ENCODE measurements around the gene GGT7.

The GGT7 gene

GRCh38 chr20:34891166-34892062 lies 18.8 kb upstream of the GGT7 start:
- no peak overlapping the region for H3K4me3 ChIP-seq (ENCODE audit: low read length)
- no peak for TF ChIP-seq CTCF (conservative IDR thresholded peaks at IDR 0.05; ENCODE audit: low read depth, low read length)
- DNase-seq (ENCODE audit: low read depth), result no peak

GRCh38 chr20:34888468-34888867 lies 15.8 kb upstream of the GGT7 start:
- TF ChIP-seq CTCF (conservative IDR thresholded peaks at IDR 0.05; ENCODE audit: low read depth, low read length), result no peak
- no peak overlapping the region for H3K4me3 ChIP-seq (ENCODE audit: low read length)
- DNase-seq (ENCODE audit: low read depth), result no peak

- no peak for DNase-seq (ENCODE audit: low read depth)
- TF ChIP-seq CTCF (conservative IDR thresholded peaks at IDR 0.05; ENCODE audit: low read depth, low read length), result no peak
Observed at GRCh38 chr20:34887023-34887422, 14.4 kb upstream of the GGT7 start.

GRCh38 chr20:34886122-34886521 lies 13.5 kb upstream of the GGT7 start:
- TF ChIP-seq CTCF (conservative IDR thresholded peaks at IDR 0.05; ENCODE audit: low read depth, low read length), result no peak
- DNase-seq (ENCODE audit: low read depth), result no peak
- no peak overlapping the region for H3K4me3 ChIP-seq (ENCODE audit: low read length)

More at GRCh38 chr20:34887023-34887422, 14.4 kb upstream of the GGT7 start:
- no peak overlapping the region for H3K4me3 ChIP-seq (ENCODE audit: low read length)

- no peak overlapping the region for H3K4me3 ChIP-seq (ENCODE audit: low read length)
- no peak for DNase-seq (ENCODE audit: low read depth)
- TF ChIP-seq CTCF (conservative IDR thresholded peaks at IDR 0.05; ENCODE audit: low read depth, low read length), result no peak
Observed at GRCh38 chr20:34884260-34884659, 11.6 kb upstream of the GGT7 start.

- no peak for DNase-seq (ENCODE audit: low read depth)
- TF ChIP-seq CTCF (conservative IDR thresholded peaks at IDR 0.05; ENCODE audit: low read depth, low read length), result no peak
- no peak overlapping the region for H3K4me3 ChIP-seq (ENCODE audit: low read length)
Observed at GRCh38 chr20:34883809-34884208, 11.2 kb upstream of the GGT7 start.

- DNase-seq (ENCODE audit: low read depth), result no peak
- no peak overlapping the region for H3K4me3 ChIP-seq (ENCODE audit: low read length)
- no peak for TF ChIP-seq CTCF (conservative IDR thresholded peaks at IDR 0.05; ENCODE audit: low read depth, low read length)
Observed at GRCh38 chr20:34883087-34883688, 10.5 kb upstream of the GGT7 start.
